Aorta (tissue), 5 donors: Measurements from ENCODE around the gene C16orf87. TPM values are rescaled to one million over a fixed set of nuclear protein-coding genes. Genes with fewer than 3 reads are reported as not detected.

Source experiments
- ATAC-seq: fragments of 200-7000 bp; cut with Tn5 transposase; one replicate; pipeline ENCODE4 v1.9.1; 2022; ENCODE audit warnings: moderate library complexity; ENCODE audit not compliant: low FRiP score
- DNase-seq, 2 donors: peaks; one replicate each; pipeline ENCODE4 v3.0.0-alpha.2; 2020
- H3K27ac ChIP-seq, 2 donors: one replicate each; pipeline ENCODE4 v1.5.1; 2013; ENCODE audit warnings: low read length in 2 of 2, mild to moderate bottlenecking in 2 of 2, moderate library complexity in 2 of 2, control low read depth in 1 of 2, inconsistent platforms in 1 of 2, low read depth in 1 of 2
- H3K27me3 ChIP-seq, 2 donors: one replicate each; pipeline ENCODE4 v1.6.1; 2013; ENCODE audit warnings: control low read depth in 1 of 2, low read length in 1 of 2, mild to moderate bottlenecking in 1 of 2, moderate library complexity in 1 of 2; ENCODE audit not compliant: insufficient read depth in 2 of 2, control insufficient read depth in 1 of 2
- H3K36me3 ChIP-seq, 2 donors: one replicate each; pipeline ENCODE4 v1.6.1; 2013; ENCODE audit warnings: control low read depth in 1 of 2, low read length in 1 of 2, mild to moderate bottlenecking in 1 of 2; ENCODE audit not compliant: insufficient read depth in 2 of 2, control insufficient read depth in 1 of 2
- H3K4me1 ChIP-seq, 2 donors: one replicate each; pipeline ENCODE4 v1.6.1; 2013; ENCODE audit warnings: low read length in 2 of 2, control low read depth in 1 of 2, mild to moderate bottlenecking in 1 of 2, moderate library complexity in 1 of 2; ENCODE audit not compliant: insufficient read depth in 2 of 2, control insufficient read depth in 1 of 2
- H3K4me3 ChIP-seq, 2 donors: one replicate each; pipeline ENCODE4 v1.5.1; 2013; ENCODE audit warnings: low read length in 2 of 2, control low read depth in 1 of 2, mild to moderate bottlenecking in 1 of 2
- H3K9me3 ChIP-seq: one replicate; pipeline ENCODE4 v1.6.1; 2013; ENCODE audit warnings: mild to moderate bottlenecking, low read length; ENCODE audit not compliant: control insufficient read depth
- WGBS, 2 donors: extraction: QIAGEN DNeasy Blood & Tissue Kit; methylation state at CpG; one replicate each; pipeline ENCODE4 v1.1.7; 2013; 5-methylcytosine and 5-hydroxymethylcytosine counted together
- intact Hi-C, 2 donors: fragments of 100-400 bp; cut with DNase I; formaldehyde crosslinking; loops; one replicate each; pipeline versions ENCODE4 v1.14.2 to v1.15.0; 2022
- polyA plus RNA-seq, 2 donors: library from polyadenylated mRNA; stranded (reverse); fragments of 200-250 nt; gene quantifications; one replicate each; pipeline ENCODE4 v1.2.3, GENCODE V29; 2013
- total RNA-seq, 2 donors: library from RNA; stranded (reverse); fragmentation: NEBNext Ultra II Directional; extraction: Animal tissue kit (Norgen Biotek cat#: 25700); gene quantifications; one replicate each; pipeline ENCODE4 v1.2.1, GENCODE V29; 2021
- donor health status: healthy with polysubstance abuse.
- donor health status: Bipolar disorder and iron deficiency.
- donor health status: DM: no; HTN: no; CAD: no.
- donor health status: DM: no; HTN: no; CAD: no.
- donor health status: DM: yes; HTN: yes; CAD: no.

The C16orf87 gene
- total and polyA plus RNA-seq, 4 donors = 5.6 to 8.8 (median 6.8) TPM

- peaks cover 2% of the 10 kb centered on the region for H3K9me3 ChIP-seq
- DNase-seq (peak; percentile 55 to 71), ATAC-seq (no peak)
- H3K4me1 ChIP-seq = no peaks in the 10 kb centered on the region
- intact Hi-C loops = loop anchor here in 1 of 2 donors (10.0 kb wide), 1 partner anchor 1305 kb away; no protein-coding TSS in a partner anchor
- 89 to 90% methylated on average over 5 of the region's 5 CpGs for WGBS, 2 donors
- no peaks in the 10 kb centered on the region for H3K27me3 ChIP-seq
- no peaks in the 10 kb centered on the region for H3K36me3 ChIP-seq
- no peak overlapping the region for H3K4me3 ChIP-seq
- H3K27ac ChIP-seq = no peak overlapping the region
These were observed 28.8 kb upstream of the C16orf87 start for GRCh38 chr16:46859719-46860152.

- no peaks in the 10 kb centered on the region for H3K27me3 ChIP-seq
- WGBS, 2 donors = 98 to 99% methylated on average over 6 of the region's 6 CpGs
- H3K27ac ChIP-seq = no peak overlapping the region
- intact Hi-C loops = loop anchor here in 1 of 2 donors (10.0 kb wide), 1 partner anchor 1307 kb away; no protein-coding TSS in a partner anchor
- no peak for ATAC-seq
- no peaks in the 10 kb centered on the region for H3K36me3 ChIP-seq
- no peak for DNase-seq
- H3K4me1 ChIP-seq = no peaks in the 10 kb centered on the region
- H3K4me3 ChIP-seq = no peak overlapping the region
- H3K9me3 ChIP-seq = peaks cover 2% of the 10 kb centered on the region
These were observed 27.2 kb upstream of the C16orf87 start for GRCh38 chr16:46858151-46858550.

GRCh38 chr16:46857368-46857945 lies 26.5 kb upstream of the C16orf87 start:
- Histone ChIP-seq H3K4me3 (no peak overlapping the region), H3K4me1 (no peaks in the 10 kb centered on the region), H3K9me3 (no peaks in the 10 kb centered on the region), H3K27me3 (no peaks in the 10 kb centered on the region), H3K36me3 (no peaks in the 10 kb centered on the region), H3K27ac (no peak overlapping the region)
- ATAC-seq (no peak), DNase-seq (peak in 1 of 2 donors; percentile 70)
- 4 to 9% methylated on average over 6 of the region's 6 CpGs for WGBS, 2 donors
- intact Hi-C loops = loop anchor here in 1 of 2 donors (10.0 kb wide), 1 partner anchor 1307 kb away; no protein-coding TSS in a partner anchor

GRCh38 chr16:46855389-46855788 lies 24.4 kb upstream of the C16orf87 start:
- H3K27me3 ChIP-seq = no peaks in the 10 kb centered on the region
- DNase-seq = no peak
- no peaks in the 10 kb centered on the region for H3K36me3 ChIP-seq
- H3K9me3 ChIP-seq = no peaks in the 10 kb centered on the region
- no peak overlapping the region for H3K27ac ChIP-seq
- intact Hi-C loops = loop anchor here in 1 of 2 donors (2.0 to 10.0 kb wide), 2 partner anchors 53 to 1309 kb away; no protein-coding TSS in a partner anchor
- no peak overlapping the region for H3K4me3 ChIP-seq
- WGBS, 2 donors = 75 to 79% methylated on average over 4 of the region's 4 CpGs
- ATAC-seq = no peak
- H3K4me1 ChIP-seq = no peaks in the 10 kb centered on the region

GRCh38 chr16:46854846-46855245 lies 23.9 kb upstream of the C16orf87 start:
- ATAC-seq (no peak), DNase-seq (no peak)
- Histone ChIP-seq H3K27me3 (no peaks in the 10 kb centered on the region), H3K36me3 (no peaks in the 10 kb centered on the region), H3K9me3 (no peaks in the 10 kb centered on the region), H3K4me3 (no peak overlapping the region), H3K27ac (no peak overlapping the region), H3K4me1 (no peaks in the 10 kb centered on the region)
- 96 to 97% methylated on average over 2 of the region's 2 CpGs for WGBS, 2 donors
- intact Hi-C loops = loop anchor here (1.0 to 10.0 kb wide), 4 partner anchors 54 to 1312 kb away; no protein-coding TSS in a partner anchor

- H3K4me3 ChIP-seq = no peak overlapping the region
- intact Hi-C loops = loop anchor here (1.0 to 10.0 kb wide), 4 partner anchors 55 to 1313 kb away; no protein-coding TSS in a partner anchor
- H3K36me3 ChIP-seq = no peaks in the 10 kb centered on the region
- H3K27me3 ChIP-seq = no peaks in the 10 kb centered on the region
- no peaks in the 10 kb centered on the region for H3K4me1 ChIP-seq
- no peak overlapping the region for H3K27ac ChIP-seq
- no peaks in the 10 kb centered on the region for H3K9me3 ChIP-seq
- DNase-seq (peak; percentile 81 to 89), ATAC-seq (peak; percentile 75)
- 19 to 20% methylated on average over 5 of the region's 5 CpGs for WGBS, 2 donors
These were observed 22.9 kb upstream of the C16orf87 start for GRCh38 chr16:46853713-46854443.

GRCh38 chr16:46852130-46852529 lies 21.1 kb upstream of the C16orf87 start:
- intact Hi-C loops = loop anchor here (5.0 to 10.0 kb wide), 2 partner anchors 1313 to 1315 kb away; no protein-coding TSS in a partner anchor

GRCh38 chr16:46850619-46851555 lies 19.9 kb upstream of the C16orf87 start:
- intact Hi-C loops = loop anchor here (5.0 to 10.0 kb wide), 2 partner anchors 1314 to 1316 kb away; no protein-coding TSS in a partner anchor
- Histone ChIP-seq H3K27ac (no peak overlapping the region), H3K27me3 (peaks cover 0 to 1% of the 10 kb centered on the region in 2 donors), H3K9me3 (no peaks in the 10 kb centered on the region), H3K4me3 (no peak overlapping the region), H3K4me1 (no peaks in the 10 kb centered on the region), H3K36me3 (no peaks in the 10 kb centered on the region)
- DNase-seq = no peak
- WGBS, 2 donors = 76 to 83% methylated on average over 5 of the region's 5 CpGs
- no peak for ATAC-seq

More at GRCh38 chr16:46852130-46852529, 21.1 kb upstream of the C16orf87 start:
- no peaks in the 10 kb centered on the region for H3K4me1 ChIP-seq
- no peak for DNase-seq
- no peak for ATAC-seq
- H3K27me3 ChIP-seq = no peaks in the 10 kb centered on the region
- H3K36me3 ChIP-seq = no peaks in the 10 kb centered on the region
- WGBS, 2 donors = 62 to 68% methylated on average over 3 of the region's 3 CpGs
- no peak overlapping the region for H3K27ac ChIP-seq
- no peaks in the 10 kb centered on the region for H3K9me3 ChIP-seq
- H3K4me3 ChIP-seq = no peak overlapping the region
